GM19452 (cell line): ENCODE data around the gene HSPA1B.
"Not testable (repeated sequence)": the region's sequence is repeated elsewhere in the genome, so short reads cannot be mapped to it uniquely, and the experiment has no call there.

Source experiments
- ATAC-seq: cut with Tn5 transposase; IDR thresholded peaks from one replicate; pipeline ENCODE4 v1.9.1; 2021; ENCODE audit not compliant: unreplicated experiment

Gene HSPA1B

DNA sequence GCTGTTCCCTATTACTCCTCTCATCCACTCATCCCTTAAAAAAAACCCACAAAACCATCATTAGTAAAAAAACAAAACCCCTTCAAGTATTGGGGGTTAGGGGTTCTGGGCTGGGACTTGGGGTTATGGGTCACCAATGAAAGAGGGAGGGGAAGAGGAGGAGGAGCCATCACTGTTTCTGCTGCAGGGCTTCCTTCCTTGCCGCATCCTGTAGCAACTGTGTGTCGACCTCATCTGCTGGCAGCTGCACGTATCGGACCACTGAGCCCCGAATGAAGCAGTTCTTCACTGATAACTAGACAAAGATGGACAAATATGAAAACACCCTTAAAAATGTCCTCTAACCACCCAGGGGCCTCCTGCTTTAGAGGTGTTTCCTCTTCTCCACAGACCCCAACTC, 29.9 kb upstream of the HSPA1B start:
- ATAC-seq = no peak

DNA sequence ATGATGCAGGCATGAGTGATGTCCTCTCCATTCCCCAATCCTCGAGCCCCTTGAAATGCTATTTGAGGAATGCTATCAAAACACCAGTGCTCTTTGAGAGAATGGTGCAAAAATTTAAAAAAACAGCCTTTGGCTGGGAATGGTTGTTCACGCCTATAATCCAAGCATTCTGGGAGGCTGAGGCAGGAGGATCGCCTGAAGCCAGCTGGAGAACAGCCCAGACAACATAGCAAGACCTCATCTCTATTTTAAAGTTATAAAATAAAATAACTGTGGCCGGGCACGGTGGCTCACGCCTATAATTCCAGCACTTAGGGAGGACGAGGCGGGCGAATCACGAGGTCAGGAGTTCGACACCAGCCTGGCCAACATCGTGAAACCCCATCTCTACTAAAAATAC, 27.8 kb upstream of the HSPA1B start:
- ATAC-seq = no peak

GRCh38 chr6:31801031-31801927, 26.3 kb upstream of the HSPA1B start:
- not testable (repeated sequence) for ATAC-seq

DNA sequence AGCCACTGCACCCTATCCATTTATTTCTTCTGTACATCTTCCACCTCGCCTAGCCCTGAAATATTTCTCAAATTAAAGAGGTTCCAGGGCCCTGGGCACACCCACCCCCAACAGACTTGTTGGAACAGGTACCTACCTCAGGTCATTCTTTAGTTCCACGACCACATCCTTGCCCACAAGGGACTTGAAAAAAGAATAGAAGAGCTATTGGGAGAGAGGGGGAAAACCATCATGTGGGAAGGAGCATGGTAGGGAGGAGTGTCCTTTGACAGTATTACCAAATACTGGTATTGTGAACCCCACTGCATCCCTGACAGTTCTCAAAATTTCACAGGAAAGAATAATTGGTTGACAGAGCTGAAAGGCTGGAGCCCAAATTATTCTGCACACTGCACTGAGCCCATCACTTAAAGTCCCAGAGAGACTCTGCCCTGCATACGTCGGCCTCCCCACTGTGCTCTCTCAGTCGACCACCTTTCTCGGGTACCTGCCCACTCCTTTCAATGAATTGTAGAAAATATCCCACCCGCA, 21.5 kb upstream of the HSPA1B start:
- no peak for ATAC-seq

- peak; percentile 84 for ATAC-seq
Observed at GRCh38 chr6:31806470-31807272, 20.9 kb upstream of the HSPA1B start, which contains the start of gene LSM2. TSS of gene LSM2 (minus strand) at chr6:31806966. CDS start at chr6:31806757, 209 bp downstream.

DNA sequence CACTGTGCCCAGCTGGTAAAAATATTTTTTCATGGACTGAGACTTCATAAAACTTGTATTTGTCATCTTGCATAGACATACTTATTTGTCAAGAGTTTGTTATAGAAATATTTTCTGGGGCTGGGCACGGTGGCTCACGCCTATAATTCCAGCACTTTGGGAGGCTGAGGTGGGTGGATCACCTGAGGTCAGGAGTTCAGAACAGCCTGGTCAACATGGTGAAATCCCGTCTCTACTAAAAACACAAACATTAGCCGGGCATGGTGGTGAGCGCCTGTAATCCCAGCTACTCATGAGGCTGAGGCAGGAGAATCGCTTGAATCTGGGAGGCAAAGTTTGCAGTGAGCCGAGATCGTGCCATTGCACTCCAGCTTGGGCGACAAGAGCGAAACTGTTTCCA, 18.9 kb upstream of the HSPA1B start:
- ATAC-seq = not testable (repeated sequence)

GRCh38 chr6:31811645-31812044, 15.9 kb upstream of the HSPA1B start:
- no peak for ATAC-seq

DNA sequence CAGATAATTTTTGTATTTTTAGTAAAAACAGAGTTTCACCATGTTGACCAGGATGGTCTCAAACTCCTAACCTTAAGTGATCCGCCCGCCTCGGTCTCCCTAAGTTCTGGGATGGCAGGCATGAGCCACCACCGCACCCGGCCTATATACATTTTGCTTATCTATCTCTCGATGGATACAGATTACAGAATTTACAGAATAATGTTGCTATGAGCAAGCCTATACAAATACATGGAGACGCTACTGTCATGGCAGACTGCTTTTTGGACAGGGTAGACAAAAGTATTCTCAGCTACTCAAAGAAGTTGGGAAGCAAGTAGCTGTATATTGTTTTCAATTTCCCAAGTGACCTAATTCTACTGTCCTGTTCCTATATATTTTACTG, 14.1 kb upstream of the HSPA1B start:
- no peak for ATAC-seq

DNA sequence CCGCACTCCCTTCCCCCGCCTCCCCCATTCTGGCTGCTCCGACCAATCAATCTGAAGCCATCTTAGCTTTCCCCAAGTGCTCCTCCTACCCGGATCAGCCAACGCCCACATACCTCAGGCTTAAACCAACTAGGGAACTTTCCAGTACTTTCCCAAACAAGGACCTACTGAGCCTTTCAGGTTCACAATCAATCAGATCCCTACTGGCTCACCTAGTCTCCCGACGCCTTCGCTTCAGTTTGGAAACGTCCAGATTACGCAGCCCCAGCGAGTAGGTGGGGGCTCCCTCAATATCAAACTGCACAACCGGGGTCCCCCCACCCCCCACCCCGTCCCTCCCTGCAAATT, 12.9 kb upstream of the HSPA1B start:
- ATAC-seq = no peak

DNA sequence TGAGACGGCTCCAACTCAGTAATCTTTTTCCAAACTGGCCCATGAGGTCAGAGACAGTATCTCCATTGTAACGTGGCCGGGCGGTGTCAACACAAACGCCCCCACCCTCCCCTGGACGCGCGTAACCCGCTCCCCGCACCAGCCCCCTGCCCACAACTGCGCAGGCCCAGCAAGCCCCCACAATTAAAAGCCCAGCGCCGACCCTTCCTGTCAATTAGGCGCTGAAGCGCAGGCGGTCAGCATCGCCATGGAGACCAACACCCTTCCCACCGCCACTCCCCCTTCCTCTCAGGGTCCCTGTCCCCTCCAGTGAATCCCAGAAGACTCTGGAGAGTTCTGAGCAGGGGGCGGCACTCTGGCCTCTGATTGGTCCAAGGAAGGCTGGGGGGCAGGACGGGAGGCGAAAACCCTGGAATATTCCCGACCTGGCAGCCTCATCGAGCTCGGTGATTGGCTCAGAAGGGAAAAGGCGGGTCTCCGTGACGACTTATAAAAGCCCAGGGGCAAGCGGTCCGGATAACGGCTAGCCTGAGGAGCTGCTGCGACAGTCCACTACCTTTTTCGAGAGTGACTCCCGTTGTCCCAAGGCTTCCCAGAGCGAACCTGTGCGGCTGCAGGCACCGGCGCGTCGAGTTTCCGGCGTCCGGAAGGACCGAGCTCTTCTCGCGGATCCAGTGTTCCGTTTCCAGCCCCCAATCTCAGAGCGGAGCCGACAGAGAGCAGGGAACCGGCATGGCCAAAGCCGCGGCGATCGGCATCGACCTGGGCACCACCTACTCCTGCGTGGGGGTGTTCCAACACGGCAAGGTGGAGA, 12.3 kb upstream of the HSPA1B start, which contains the start of the genes HSPA1A and HSPA1L:
Gene HSPA1A, plus strand, starts transcription at position 519 of the 814 bp plus-strand sequence. Its CDS starts 214 bp downstream, at position 733.
Gene HSPA1L, minus strand, starts transcription at position 259 of the 814 bp plus-strand sequence. CDS start 3,311 bp downstream, outside the sequence.
- ATAC-seq = no peak

GRCh38 chr6:31817133-31817928, 10.2 kb upstream of the HSPA1B start:
- ATAC-seq = not testable (repeated sequence)

DNA sequence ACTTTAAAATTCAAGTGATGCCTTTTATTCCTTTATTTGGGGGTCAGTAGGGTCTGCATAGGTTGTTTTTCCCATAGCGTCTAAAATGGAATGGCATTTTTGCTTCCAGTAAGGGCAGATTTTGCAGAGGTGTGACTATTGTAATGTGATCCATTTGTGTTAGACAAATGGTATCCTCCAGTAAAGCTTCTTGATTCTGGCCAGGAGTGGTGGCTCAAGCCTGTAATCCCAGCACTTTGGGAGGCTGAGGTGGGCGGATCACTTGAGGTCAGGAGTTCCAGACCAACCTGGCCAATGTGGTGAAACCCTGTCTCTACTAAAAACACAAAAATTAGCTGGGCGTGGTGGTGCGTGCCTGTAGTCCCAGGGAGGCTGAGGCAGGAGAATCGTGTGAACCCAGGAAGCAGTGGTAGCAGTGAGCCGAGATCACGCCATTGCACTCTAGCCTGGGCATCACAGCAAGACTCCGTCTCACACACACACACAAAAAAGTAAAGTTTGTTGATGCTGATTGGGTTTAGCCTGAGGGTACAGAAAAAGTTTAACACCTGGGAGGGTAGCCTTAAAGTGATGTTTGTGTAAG, 9.5 kb upstream of the HSPA1B start:
- ATAC-seq = not testable (repeated sequence)

- no peak for ATAC-seq
Observed at GRCh38 chr6:31819871-31820299, 7.7 kb upstream of the HSPA1B start.

DNA sequence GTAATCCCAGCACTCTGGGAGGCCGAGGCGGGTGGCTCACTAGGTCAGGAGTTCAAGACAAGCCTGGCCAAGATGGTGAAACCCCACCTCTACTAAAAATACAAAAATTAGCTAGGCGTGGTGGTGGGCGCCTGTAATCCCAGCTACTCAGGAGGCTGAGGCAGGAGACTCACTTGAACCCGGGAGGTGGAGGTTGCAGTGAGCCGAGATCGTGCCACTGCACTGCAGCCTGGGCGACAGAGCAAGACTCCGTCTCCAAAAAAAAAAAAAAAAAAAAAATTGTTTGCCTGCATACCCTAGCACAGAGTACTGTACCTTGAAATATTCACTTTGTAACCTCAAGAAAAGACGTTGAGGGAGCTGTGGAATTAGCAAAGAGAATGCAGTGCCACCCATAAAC, 7.1 kb upstream of the HSPA1B start:
- ATAC-seq = not testable (repeated sequence)

DNA sequence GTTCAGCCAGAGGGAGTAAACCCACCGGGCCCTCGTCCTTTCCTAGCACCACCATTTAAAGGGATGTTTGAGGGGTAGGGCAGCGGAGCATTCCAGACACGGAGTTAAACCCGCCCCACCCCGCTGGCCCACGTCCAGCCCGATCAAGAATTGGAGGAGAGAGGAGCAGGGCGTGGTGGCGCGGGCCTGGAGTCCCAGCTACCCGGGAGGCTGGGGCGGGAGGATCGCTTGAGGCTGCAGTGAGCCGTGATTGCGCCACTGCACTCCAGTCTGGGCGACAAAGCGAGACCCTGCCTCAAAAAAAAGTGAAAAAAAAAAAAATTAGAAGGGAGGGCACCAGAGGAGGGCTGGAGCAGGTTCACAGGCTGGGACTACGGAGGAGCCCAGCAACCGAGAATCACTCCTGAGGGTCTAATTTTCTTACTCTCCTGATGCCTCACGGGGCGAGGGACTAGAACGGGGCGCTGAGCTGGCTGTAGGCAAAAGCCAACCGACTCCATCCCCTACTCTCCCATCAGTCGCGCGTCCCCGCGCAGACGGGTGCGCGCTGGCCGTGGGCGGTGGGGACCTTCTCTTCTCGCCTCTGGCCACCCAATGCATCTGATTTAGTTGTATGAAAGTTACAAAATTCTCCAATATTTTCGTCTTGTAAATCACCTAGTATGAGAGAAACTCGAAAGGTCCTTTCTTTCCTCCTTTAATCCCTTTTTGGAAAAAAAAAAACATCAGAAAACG, 6.1 kb upstream of the HSPA1B start:
- ATAC-seq = no peak

DNA sequence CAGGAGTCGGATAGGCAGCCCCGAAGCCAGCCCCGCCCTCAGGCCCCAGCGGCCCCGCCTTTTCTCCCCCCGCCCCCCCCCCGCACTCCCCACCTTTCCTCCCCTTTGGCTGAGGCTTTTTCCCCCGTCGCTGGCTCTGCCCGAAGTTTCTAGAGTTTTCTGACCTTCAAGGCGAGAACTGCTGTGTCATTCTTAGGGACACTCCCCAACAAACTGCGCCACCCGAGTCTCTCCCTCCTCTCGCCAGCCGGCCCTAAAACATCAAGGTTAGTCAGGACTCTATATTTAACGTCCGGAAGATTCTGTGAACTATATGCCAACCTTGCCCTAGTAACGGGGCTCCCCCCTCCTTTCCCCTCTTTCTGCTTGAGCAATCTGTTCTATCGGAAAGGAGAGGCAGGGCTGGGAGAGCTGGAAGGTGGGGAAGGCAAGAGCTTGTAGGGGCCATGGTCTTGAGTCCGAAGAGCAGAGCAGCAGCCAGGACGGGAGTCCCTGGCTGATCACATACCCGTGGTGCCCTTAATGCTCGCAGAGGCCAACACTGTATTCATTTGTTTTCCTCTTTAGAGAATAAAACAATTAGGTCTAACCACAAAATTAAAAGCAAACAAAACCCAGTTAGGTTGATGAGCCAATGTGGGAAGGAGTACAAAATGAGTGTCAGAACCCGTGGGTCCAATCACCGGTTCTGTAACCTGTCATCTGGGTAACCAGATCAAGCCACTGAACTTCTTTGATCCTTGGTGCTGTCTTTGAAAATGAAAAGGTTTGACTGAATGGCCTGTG, 5.3 kb upstream of the HSPA1B start:
- ATAC-seq = no peak

- ATAC-seq = not testable (repeated sequence)
Observed at GRCh38 chr6:31823592-31824196, 3.8 kb upstream of the HSPA1B start.

GRCh38 chr6:31825553-31825952, 2.0 kb upstream of the HSPA1B start:
- ATAC-seq = no peak
